Measurements from ENCODE around the gene OGN.
"Not testable (repeated sequence)": the region's sequence is repeated elsewhere in the genome, so short reads cannot be mapped to it uniquely, and the experiment has no call there.

The OGN gene, protein sequence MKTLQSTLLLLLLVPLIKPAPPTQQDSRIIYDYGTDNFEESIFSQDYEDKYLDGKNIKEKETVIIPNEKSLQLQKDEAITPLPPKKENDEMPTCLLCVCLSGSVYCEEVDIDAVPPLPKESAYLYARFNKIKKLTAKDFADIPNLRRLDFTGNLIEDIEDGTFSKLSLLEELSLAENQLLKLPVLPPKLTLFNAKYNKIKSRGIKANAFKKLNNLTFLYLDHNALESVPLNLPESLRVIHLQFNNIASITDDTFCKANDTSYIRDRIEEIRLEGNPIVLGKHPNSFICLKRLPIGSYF

DNA sequence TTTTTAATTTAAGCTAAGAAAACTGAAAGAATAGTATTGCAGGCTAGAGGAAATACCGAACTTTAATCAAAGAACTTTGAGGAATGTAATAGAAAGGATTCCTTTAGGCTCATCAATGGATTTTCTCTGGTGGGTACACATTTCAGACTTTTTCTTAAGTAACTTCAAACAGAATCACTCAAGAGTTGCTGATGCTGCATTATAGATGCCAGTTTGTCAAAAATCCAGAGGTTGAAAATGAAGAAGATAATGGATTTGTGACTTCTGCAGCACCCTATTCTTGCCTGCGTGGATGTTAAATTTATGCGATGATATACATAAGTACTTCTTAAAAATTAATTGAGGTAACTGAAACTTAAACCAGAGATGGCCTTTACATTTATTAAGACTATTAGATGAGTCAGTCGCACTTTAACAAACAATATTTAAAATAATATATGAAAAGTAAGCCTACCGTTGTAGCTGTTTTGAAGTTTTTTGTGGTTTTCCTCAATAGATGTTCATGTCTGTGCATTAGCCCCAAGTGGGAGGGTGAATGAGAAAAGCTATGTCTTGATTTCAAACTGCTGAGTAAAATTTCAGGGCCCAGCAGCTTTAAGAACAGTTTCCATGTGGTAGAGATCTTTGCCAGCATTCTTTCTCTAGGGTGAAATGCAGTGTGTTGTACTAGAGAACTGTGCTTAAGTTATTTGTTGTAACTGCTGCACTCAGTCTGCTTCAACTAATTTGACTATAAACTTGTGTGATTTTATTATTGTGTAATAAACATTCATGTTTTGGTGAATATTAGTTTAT is at the start of gene OGN:
OGN (minus strand) TSS at position 537 of the 795 bp plus-strand sequence. CDS start 1,171 bp downstream, outside the sequence.
- peak; percentile 6 for DNase-seq

DNA sequence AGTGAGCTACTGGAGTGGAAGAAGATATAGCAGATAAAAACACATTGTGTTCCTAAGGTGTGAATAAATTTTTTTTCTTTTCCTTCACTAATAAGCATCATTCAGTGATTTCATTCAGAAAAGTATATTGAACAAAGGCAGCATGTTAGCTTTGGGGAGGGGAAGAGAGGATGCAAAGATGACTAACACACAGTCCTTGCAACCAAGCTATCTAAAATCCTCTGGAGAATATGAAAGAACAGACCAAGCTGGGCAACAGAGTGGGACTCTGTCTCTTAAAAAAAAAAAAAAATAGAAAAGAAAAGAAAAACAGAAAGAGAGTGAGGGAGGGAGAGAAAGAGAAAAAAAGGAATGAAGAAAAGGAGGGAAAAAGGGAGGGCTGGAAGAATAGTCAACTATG is 42.2 kb upstream of the OGN start:
- DNase-seq = no peak

DNA sequence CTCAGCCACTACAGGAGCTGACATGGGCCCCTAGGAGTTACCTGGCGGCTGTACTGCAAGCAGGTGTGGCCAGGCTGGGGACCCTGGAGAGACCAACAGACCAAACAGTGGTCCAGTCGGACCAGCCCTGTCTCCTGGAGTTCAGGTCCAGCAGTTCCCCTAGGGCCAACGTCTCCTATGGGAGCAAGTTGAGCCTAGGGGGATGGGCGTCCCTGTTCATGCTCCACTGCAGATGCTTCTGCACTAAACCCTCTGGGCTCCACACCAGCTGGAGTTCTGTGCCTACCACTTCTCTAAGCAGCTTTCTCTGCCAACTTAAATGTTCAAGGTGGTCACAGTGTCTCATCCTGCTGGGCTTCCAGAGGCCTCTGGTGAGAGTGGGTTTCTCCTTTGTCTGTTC is 40.5 kb upstream of the OGN start:
- DNase-seq = no peak

DNA sequence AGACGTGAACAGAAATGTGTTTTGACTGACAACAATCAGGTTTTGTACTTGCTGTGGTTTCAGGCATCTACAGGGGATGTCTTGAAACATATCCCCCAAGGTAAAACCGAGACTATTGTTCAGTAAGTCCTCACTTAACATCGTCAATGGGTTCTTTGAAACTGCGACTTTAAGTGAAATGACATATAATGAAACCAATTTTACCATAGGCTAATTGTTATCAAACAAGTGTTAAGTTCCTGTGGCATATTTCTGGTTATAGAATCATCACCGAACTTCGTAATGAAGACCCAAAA is 36.3 kb upstream of the OGN start:
- peak; percentile 36 for DNase-seq

DNA sequence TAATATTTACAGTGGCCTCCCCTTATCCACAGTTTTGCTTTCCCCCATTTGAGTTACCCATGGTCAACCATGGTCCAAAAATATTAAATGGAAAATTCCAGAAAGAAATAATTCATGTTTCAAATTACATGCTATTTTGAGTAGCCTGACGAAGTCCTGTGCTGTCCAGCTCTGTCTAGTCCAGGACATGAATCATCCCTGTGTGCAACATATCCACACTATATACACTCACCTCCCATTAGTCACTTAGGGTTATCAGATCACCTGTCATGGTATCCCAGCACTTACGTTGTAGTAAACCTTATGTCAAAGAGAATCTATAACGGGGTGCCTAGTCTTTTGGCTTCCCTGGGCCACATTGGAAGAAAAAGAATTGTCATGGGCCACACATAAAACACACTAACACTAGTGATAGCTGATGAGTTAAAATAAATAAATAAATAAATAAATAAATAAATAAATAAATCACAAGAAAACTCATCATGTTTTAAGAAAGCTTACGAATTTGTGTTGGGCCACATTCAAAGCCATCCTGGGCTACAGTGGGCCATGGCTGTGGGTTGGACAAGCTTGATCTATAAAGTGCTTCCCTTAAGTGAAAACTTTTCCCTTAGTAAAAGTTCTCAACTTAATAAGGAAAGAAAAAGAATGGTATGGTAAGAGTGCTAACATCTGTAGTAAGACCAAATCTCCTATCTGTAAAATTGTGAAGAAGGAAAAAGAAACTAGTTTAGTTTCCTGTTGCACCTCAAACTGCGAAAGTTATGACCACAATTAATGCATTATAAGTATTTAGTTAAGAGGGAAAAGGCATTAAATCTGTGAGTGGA is 35.8 kb upstream of the OGN start:
- no peak for DNase-seq

DNA sequence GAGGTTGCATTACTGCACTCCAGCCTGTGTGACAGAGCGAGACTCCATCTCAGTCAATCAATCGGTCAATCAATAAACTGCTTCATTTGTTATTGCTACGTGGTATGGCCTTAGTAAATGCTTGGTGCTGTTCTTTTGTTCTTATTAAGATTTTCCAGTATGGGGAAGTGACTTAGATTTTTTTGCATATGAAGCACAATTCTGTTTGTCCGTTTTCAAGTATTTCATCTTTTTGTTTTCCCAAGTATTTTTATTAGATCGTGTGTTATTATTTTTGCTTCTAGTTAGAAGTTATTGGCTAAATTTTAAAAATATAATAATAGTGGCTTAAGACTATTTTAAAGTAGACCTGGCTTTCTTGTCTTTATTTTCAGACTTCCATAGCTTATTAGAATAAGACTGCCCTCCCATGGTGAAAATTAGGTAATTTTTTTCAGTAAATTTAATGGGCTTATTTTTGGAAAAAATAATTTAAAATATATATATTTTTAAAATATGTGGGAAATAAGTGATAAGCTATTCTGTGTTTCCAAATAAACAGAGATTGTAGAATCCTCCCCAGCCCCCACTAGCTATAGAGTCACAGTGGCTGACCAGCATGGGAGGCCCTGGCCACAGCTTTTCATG is 34.6 kb upstream of the OGN start:
- DNase-seq = peak; percentile 27

DNA sequence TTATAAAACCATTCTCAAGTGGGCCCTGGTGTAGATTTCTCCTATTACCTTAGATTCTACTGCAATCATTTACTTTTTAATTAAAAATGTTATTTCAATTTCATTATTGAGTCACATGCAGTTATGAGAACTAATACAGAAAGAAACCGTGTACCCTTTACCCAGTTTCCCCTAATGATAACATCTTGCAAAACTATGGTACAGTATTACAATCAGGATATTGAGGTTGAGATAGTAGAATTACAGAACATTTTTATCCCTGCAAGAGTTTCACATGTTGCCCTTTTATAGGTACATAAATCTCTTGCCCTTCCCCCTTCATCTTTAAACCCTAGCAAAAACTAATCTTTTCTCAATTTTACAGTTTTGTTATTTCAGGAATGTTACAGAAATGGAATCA is 30.9 kb upstream of the OGN start:
- DNase-seq = no peak

DNA sequence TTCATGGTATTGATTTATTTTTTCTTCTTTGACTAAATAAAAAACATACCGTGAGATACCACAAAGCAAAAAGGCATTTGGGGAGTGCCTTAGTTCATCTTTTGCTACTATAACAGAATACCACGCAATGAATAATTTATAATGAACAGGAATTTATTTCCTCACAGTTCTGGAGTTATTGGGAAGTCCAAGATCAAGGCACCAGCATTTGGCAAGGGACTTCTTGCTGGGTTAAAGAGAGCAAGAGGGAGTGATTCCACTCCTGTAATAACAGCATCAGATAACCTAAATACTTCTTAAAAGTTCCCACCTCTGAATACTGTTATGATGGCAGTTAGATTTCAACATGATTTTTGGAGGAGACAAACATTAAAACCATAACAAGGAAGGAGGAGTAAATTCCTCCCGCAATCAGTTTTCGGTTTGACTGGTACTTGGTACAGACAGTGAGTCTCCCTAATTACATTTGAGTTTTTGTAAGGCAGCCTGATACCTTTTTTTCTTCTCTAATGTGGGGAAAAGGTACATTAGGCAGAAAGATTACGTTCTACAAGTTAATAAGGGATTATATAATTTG is 28.7 kb upstream of the OGN start:
- no peak for DNase-seq

DNA sequence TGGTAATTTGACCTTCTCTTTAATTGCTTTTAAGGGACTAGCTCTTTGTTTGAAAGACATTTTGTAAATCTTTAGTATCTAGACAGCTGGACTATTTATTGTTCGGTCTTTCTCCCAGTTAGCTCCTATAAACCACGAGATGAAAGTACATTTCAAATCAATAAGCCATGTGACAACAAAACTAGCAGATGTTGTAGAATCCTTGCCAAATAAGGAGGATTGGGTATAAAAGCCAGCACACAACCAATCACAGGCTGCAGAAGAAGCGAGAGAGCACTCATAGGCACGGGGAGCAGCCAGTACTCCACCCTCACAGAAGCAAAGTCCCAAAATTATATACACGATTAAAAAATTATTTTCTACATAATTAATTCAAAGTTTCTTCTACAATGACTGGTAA is 28.0 kb upstream of the OGN start:
- DNase-seq = no peak

DNA sequence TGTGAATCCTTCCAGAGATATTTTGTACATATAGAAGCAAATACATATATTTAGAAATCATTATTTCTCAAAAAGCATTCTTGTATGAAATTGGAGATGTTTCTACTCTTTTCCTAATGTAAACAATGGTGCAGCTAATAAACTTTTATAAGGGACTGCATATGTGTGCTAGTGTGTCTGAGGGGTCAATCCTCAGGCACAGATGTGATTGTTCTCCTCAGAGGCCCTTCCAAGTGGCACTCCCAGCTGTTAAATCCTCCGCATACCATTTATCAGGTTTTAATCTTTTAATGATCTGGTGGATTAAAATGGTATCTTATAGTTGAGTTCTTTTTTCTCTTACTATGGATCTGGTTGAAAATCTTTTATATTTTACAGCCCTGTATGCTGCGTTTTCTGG is 25.5 kb upstream of the OGN start:
- DNase-seq = no peak

DNA sequence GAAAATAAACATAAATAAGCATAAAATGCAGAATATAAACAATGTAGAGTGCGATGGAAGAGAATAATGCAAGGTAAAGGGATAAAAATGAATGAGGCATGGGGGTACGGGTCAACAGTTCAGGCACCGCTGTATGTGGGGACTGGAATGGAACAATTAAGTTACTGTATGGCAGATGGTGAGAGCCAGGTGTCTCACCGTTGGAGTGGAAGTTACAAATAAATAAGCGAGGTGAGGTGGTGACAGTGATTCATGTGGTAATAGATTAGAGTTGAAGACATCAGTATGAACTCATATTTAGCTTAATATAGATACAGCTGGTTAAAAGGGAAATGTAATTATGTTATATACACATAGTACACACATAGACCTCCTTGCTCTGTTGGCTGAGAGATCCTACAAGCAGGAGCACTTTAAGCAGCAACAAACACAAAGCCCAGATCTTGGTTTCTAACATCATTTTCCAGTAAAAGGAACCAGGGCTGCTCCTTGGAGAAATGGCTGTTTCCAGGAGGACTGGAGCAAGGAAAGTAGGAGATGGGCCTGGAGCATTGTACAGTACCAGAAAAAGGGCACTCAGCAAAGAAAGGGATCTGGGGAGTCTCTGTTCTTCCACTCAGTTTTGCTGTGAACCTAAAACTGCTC is 22.2 kb upstream of the OGN start:
- no peak for DNase-seq

DNA sequence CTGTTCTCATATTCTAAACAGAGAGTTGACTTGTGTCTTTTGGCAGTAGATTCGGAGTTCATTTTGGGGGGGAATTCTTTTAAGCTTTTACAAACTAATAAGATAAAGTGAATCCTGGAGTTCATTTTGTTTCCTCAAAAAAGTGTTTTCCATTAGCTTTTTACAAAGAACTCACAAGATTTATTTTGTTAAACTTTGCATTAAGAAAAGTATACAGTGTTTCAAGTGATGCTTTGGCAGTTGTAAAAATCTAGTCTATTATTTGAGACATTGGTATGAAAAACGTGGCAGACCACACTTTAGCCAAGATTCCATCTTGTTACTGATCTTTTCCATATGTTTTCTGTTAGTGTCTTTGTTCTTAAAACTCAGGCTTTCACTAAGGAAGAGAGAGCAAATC is 21.1 kb upstream of the OGN start:
- DNase-seq = no peak

DNA sequence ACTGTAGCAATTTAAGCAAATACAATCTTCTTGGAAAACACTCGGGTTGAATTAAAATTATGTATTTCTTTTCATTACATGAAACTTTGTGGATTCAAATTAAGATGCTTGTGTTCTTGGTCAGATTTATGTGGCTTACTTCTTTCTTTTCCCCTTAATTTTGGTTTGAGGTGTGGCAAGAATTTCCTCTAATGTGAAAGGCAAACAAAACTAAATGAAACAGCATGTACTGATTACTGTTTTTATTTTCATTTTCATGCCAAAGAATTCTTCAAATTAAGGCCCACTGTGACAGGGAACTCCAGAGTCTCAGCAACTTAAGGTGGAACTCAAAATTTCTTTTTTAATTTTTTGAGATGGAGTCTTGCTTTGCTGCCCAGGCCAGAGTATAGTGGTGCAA is 20.0 kb upstream of the OGN start, which contains the start of gene OMD:
OMD (minus strand) TSS at position 132 of the 400 bp plus-strand sequence. CDS start 6,913 bp downstream, outside the sequence.
- no peak for DNase-seq

DNA sequence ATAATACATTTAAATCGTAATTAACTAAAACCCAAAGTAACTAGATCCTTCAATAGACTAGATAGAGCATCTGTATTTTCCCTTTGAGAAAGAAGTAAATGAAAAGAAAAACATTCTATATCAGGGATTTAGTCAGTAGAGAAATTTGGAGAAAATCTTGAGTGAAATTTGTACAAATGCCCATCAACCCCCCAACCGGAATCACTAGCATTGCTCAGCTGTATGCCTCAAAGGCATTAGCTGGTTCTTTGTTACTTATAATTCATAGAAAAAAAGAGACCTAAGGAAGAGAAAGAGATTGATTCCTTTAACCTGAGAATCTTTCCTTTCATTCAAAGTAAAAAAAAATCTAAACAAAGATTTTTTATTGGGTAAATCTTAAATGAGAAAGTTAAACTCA is 19.2 kb upstream of the OGN start:
- DNase-seq = no peak

DNA sequence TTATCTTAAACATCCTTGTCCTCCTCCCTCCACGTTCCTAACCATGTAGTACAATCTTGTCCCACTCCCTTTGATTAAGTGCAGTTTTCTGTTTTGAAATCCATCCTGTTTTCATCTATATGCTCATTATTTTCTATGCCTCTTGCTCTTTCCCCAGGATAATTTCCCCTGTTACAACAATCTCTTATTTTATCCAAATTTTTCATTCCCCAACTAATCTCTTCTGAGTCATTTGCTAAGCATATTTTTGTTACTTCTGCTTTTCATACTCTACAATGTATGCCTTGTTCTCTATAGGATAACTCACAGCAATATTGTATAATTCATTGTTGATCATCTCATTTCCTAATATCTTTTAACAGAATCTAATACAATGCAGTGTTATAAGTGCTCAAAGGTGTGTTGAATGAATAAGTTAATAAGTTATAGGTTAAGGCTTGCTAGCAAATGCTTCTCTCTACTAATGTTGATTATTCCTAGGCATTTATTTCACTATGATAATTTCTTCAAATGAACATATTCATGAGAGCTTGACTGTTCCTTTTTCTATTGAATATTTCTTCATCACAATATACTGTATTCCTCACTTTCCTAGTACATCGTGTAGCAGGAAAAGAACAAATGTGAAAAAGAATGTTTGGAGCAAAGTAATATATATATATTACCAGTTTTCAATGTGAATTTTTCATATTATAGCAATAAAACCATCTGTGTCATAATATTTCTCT is 18.4 kb upstream of the OGN start:
- no peak for DNase-seq

DNA sequence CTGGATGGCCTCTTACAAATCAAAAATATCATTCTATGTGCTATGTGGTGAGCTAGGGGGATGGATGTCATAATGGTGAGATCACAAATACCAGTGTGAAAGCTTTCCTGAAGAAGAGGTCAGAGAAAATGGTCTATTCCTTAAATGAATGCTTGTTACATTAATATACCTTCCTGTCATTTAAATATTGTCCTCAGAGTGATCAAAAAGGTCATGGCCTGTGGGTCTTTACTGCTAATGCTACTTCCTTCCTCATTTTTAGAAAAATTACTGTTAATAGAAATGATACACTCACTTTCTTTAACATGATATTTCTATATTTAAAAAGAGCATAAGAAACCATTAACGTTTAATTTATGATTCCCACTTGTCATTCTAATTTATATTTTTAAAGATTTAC is 10.2 kb upstream of the OGN start:
- DNase-seq = no peak

DNA sequence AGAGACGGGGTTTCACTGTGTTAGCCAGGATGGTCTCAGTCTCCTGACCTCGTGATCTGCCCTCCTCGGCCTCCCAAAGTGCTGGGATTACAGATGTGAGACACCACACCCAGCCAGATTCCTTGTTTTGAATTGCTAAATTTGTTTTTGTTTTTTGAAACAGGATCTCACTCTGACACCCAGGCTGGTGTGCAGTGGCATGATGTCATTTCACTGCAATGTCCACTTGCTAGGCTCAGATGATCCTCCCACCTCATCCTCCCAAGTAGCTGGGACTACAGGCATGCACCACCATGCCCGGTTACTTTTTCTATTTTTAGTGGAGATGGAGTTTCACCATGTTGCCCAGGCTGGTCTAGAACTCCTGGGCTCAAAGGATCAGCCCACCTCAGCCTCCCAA is 6.8 kb upstream of the OGN start:
- not testable (repeated sequence) for DNase-seq

DNA sequence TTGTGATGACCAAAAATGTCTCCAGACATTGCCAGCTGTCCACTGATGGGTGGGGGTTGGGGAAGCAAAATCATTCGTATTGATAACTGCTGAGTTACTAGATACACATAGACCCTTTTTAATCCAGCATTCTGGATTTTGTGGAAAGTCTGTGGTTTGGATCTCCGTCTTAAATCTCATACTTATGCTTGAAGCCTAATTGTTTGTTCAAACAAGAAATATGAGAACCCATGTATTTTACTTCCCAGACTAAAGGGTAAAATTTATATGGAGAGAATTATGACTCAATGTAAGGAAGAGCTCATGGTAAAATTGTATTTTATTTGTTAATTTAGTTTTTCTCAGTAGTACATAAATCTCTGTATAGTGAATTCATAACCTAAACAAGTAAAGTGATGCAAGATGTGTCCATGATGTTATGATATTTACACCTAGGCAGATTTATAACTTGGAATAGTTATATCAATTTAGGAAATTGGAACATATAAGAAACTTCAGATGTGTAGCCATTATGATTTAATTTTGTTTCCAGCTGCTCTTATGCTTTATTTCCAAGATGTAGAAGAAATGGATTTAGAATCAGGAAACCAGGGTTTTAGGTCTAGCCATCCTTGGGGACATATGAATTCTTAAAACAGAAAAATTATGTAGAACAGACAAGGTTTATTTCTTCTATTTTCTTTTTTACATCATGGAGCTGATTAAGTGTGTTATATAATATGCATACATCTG is 4.5 kb upstream of the OGN start:
- no peak for DNase-seq

DNA sequence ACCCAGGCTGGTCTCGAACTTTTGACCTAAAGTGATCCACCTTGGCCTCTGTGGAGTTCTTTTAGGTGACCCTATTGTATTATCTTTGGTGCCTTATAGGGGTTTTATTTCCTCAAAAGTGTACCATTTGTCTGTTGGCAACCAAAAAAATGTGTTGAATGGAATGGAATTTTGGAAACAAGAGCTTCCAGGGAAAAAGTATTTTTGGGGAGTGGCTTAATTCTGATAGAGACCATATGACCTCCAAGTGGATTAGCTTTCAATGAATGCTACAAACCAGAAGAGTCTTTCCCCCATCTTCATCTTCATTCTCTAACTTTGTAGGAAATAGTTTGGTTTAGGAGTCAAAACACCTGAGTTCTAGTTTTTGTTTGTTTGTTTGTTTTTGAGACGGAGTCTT is 3.4 kb upstream of the OGN start:
- DNase-seq = no peak

DNA sequence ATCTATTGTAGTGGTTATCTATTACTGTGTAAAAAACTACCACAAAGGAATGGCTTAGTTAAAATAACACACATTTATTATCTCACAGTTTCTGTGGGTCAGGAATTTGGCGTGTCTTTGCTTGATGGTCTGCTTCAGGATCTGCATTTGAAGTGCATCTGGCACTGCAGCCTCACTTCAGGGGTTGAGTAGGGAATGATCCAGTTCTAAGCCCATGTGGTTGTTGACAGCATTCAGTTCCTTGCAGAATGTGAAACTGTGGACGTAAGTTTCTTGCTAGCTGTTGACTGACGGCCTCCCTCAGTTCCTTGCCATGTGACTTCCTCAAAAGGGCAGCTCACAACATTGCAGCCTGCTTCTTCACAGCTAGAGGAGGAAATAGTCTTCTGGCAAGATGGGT is 2.1 kb upstream of the OGN start:
- DNase-seq = peak; percentile 54

DNA sequence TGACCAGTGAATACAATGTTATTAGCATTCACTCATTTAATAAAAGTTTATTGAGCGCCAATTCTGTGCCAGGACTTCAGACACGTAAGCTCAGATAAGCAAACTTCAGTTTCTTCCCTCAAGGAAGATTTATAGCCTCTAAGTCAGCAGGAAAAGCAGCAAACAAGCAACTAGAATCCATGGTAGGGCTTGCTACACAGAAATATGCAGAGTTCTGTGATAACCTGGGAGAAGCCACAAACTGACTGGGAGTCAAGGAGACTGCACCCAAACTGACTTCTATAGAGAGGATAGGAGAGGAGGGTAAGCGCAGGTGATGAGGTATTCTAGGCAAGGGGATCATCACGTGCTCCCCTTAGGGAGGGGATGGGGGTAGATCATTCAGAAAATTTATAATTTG is 1.4 kb upstream of the OGN start:
- DNase-seq = no peak

Measured in CD4-positive, alpha-beta T cell treated with Interleukin-21 for 1 hour (primary cell).